Esophagus muscularis mucosa (tissue), 4 donors: ENCODE measurements around the gene DNAH2.
A peak's percentile ranks its signal among the peaks of the same experiment; 100 is the strongest.

Source experiments
- EP300 ChIP-seq: sonication (generic); formaldehyde crosslinking; IDR thresholded peaks from one replicate; pipeline ENCODE4 v1.6.1; 2017; ENCODE audit warnings: antibody characterized with exemption
- POLR2A ChIP-seq: fragments of 450-650 bp; IDR thresholded peaks from one replicate; pipeline ENCODE4 v1.6.1; 2017; ENCODE audit warnings: antibody characterized with exemption, moderate library complexity, mild to moderate bottlenecking, low read depth
- POLR2AphosphoS5 ChIP-seq, 2 donors: sonication (generic); formaldehyde crosslinking; IDR thresholded peaks; one replicate each; pipeline ENCODE4 v1.6.1; 2017; ENCODE audit warnings: antibody characterized with exemption in 2 of 2
- TF ChIP-seq, protein P1 (sequence below), 3 experiments: fragments of 200-600 bp in 2 of 3; fragments of 450-650 bp in 1 of 3; sonication (generic) in 2 of 3; IDR thresholded peaks; one replicate each; pipeline ENCODE4 v1.5.1; 2017 to 2019; ENCODE audit warnings: antibody characterized with exemption in 3 of 3, mild to moderate bottlenecking in 2 of 3, moderate library complexity in 1 of 3

- TF ChIP-seq, protein P1, sequence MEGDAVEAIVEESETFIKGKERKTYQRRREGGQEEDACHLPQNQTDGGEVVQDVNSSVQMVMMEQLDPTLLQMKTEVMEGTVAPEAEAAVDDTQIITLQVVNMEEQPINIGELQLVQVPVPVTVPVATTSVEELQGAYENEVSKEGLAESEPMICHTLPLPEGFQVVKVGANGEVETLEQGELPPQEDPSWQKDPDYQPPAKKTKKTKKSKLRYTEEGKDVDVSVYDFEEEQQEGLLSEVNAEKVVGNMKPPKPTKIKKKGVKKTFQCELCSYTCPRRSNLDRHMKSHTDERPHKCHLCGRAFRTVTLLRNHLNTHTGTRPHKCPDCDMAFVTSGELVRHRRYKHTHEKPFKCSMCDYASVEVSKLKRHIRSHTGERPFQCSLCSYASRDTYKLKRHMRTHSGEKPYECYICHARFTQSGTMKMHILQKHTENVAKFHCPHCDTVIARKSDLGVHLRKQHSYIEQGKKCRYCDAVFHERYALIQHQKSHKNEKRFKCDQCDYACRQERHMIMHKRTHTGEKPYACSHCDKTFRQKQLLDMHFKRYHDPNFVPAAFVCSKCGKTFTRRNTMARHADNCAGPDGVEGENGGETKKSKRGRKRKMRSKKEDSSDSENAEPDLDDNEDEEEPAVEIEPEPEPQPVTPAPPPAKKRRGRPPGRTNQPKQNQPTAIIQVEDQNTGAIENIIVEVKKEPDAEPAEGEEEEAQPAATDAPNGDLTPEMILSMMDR (IDR thresholded peaks at IDR 0.05), result peak; percentile 97 to 100 (median 99)
- no peak for TF ChIP-seq POLR2A
- peak; percentile 62 to 96 for TF ChIP-seq POLR2AphosphoS5 (IDR thresholded peaks at IDR 0.05)
- TF ChIP-seq EP300, result no peak
Measured at GRCh38 chr17:7687908-7688807, 29.4 kb upstream of the DNAH2 start, which contains the start of gene WRAP53.
